Liver (tissue), 9 donors: ENCODE measurements around the gene SOD1. TPM values are rescaled to one million over a fixed set of nuclear protein-coding genes. Genes with fewer than 3 reads are reported as not detected.

Source experiments
- DNase-seq: peaks from one replicate; pipeline ENCODE4 v3.0.0-alpha.2; 2017; ENCODE audit warnings: low spot score
- H3K27ac ChIP-seq, 2 donors: one replicate each; pipeline ENCODE4 v1.7.0; 2013; ENCODE audit warnings: inconsistent platforms in 2 of 2, low read length in 2 of 2, control low read depth in 1 of 2, low read depth in 1 of 2, mild to moderate bottlenecking in 1 of 2
- H3K27me3 ChIP-seq, 4 donors: one replicate each; pipeline versions ENCODE4 v1.6.1 to v1.7.0; 2013; ENCODE audit warnings: low read length in 3 of 4, inconsistent platforms in 1 of 4, mild to moderate bottlenecking in 1 of 4, moderate library complexity in 1 of 4; ENCODE audit not compliant: control insufficient read depth in 4 of 4, insufficient read depth in 4 of 4
- H3K36me3 ChIP-seq, 4 donors: one replicate each; pipeline versions ENCODE4 v1.6.1 to v1.7.0; 2013; ENCODE audit warnings: low read length in 3 of 4, mild to moderate bottlenecking in 3 of 4, low read depth in 1 of 4, moderate library complexity in 1 of 4; ENCODE audit not compliant: control insufficient read depth in 4 of 4, insufficient read depth in 3 of 4
- H3K4me1 ChIP-seq, 4 donors: one replicate each; pipeline versions ENCODE4 v1.6.1 to v1.7.0; 2013; ENCODE audit warnings: low read length in 3 of 4, mild to moderate bottlenecking in 3 of 4, moderate library complexity in 1 of 4; ENCODE audit not compliant: control insufficient read depth in 4 of 4, insufficient read depth in 4 of 4
- H3K4me3 ChIP-seq, 3 donors: one replicate each; pipeline versions ENCODE4 v1.6.1 to v1.7.0; 2013; ENCODE audit warnings: low read length in 3 of 3, control low read depth in 1 of 3, low read depth in 1 of 3, mild to moderate bottlenecking in 1 of 3
- H3K9ac ChIP-seq, 2 donors: one replicate each; pipeline ENCODE4 v1.7.0; 2013; ENCODE audit warnings: low read length in 2 of 2, mild to moderate bottlenecking in 2 of 2, moderate library complexity in 2 of 2, control low read depth in 1 of 2, low read depth in 1 of 2
- H3K9me3 ChIP-seq, 4 donors: one replicate each; pipeline versions ENCODE4 v1.6.1 to v1.7.0; 2013; ENCODE audit warnings: low read length in 3 of 4; ENCODE audit not compliant: control insufficient read depth in 4 of 4
- FOXA1 ChIP-seq: IDR thresholded peaks from 2 replicates; pipeline ENCODE4 v1.6.1; 2016; ENCODE audit warnings: antibody characterized with exemption
- GABPA ChIP-seq, 2 donors: IDR thresholded peaks in 1 of 2; conservative IDR thresholded peaks in 1 of 2; 2 replicates each; pipeline ENCODE4 v1.6.1; 2016; ENCODE audit warnings: antibody characterized with exemption in 2 of 2, mild to moderate bottlenecking in 1 of 2, moderate library complexity in 1 of 2
- HNF4A ChIP-seq, 2 donors: conservative IDR thresholded peaks; 2 replicates each; pipeline ENCODE4 v1.6.1; 2016; ENCODE audit warnings: antibody characterized with exemption in 2 of 2, mild to moderate bottlenecking in 2 of 2
- HNF4G ChIP-seq: IDR thresholded peaks from 2 replicates; pipeline ENCODE4 v1.6.1; 2016; ENCODE audit warnings: antibody characterized with exemption
- JUND ChIP-seq, 2 donors: IDR thresholded peaks; 2 replicates each; pipeline ENCODE4 v1.6.1; 2016; ENCODE audit warnings: antibody characterized with exemption in 2 of 2
- NR2F2 ChIP-seq: IDR thresholded peaks from 2 replicates; pipeline ENCODE4 v1.6.1; 2016; ENCODE audit warnings: antibody characterized with exemption
- RXRA ChIP-seq, 2 donors: IDR thresholded peaks; 2 replicates each; pipeline ENCODE4 v1.6.1; 2017 to 2018; ENCODE audit warnings: antibody characterized with exemption in 2 of 2, mild to moderate bottlenecking in 1 of 2
- SP1 ChIP-seq: IDR thresholded peaks from 2 replicates; pipeline ENCODE4 v1.6.1; 2018; ENCODE audit warnings: antibody characterized with exemption, mild to moderate bottlenecking
- YY1 ChIP-seq: IDR thresholded peaks from 2 replicates; pipeline ENCODE4 v1.6.1; 2016; ENCODE audit warnings: antibody characterized with exemption, mild to moderate bottlenecking
- WGBS: extraction: QIAGEN DNeasy Blood & Tissue Kit; methylation state at CpG from one replicate; pipeline ENCODE4 v1.1.7; 2013; 5-methylcytosine and 5-hydroxymethylcytosine counted together
- polyA plus RNA-seq, 2 donors: library from polyadenylated mRNA; stranded (reverse) in 1 of 2; unstranded in 1 of 2; fragments of 200-250 nt in 1 of 2; fragments of >200 nt in 1 of 2; fragmentation: Nextera tagmentation in 1 of 2; extraction: Ambion mirVana in 1 of 2; gene quantifications; one replicate each; pipeline versions ENCODE4 v1.2.1 to v1.2.3, GENCODE V29; 2013 to 2015
- total RNA-seq, 2 donors: library from RNA; depleted of rRNA; stranded (reverse); fragments of >200 nt; gene quantifications; one replicate each; pipeline ENCODE4 v1.2.3, GENCODE V29; 2014
- TF ChIP-seq, protein P1 (sequence below): IDR thresholded peaks from 2 replicates; pipeline ENCODE4 v1.6.1; 2016; ENCODE audit warnings: antibody characterized with exemption
- TF ChIP-seq, protein P2 (sequence below): fragments of 150-350 bp; IDR thresholded peaks from 2 replicates; pipeline ENCODE4 v1.5.1; 2017; ENCODE audit warnings: improper control_type of control experiment, low read depth, low read length; ENCODE audit not compliant: missing input control
- TF ChIP-seq, protein P3 (sequence below): IDR thresholded peaks from 2 replicates; pipeline ENCODE4 v1.6.1; 2016; ENCODE audit warnings: antibody characterized with exemption
- TF ChIP-seq, protein P4 (sequence below): IDR thresholded peaks from 2 replicates; pipeline ENCODE4 v1.6.1; 2016; ENCODE audit warnings: antibody characterized with exemption
- donor health status: healthy.
- donor health status: healthy.
- donor health status: healthy.
- donor health status: healthy.
- donor health status: healthy.

SOD1 gene
- total and polyA plus RNA-seq, 4 donors = 129 to 1,258 (median 658) TPM

DNA sequence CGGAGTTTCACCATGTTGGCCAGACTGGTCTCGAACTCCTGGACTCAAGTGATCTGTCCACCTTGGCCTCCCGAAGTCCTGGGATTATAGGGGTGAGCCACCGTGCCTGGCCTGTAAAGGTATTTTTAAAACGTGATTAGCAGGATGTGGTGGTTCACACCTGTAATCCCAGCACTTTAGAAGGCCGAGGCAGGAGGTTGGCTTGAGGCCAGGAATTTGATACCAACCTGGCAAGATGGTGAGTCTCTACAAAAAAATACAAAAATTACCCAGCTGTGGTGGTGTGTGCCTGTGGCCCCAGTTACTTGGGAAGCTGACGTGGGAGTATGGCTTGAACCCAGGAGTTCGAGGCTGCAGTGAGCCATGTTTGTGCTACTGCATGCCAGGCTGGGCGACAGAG is 43.3 kb upstream of the SOD1 start:
- H3K4me3 ChIP-seq = no peak overlapping the region
- H3K27me3 ChIP-seq = no peaks in the 10 kb centered on the region
- no peak for DNase-seq
- H3K36me3 ChIP-seq = no peaks in the 10 kb centered on the region
- TF ChIP-seq, protein P1, sequence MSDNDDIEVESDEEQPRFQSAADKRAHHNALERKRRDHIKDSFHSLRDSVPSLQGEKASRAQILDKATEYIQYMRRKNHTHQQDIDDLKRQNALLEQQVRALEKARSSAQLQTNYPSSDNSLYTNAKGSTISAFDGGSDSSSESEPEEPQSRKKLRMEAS = no peak
- TF ChIP-seq SP1 (no peak), FOXA1 (no peak), GABPA (IDR thresholded peaks at IDR 0.05 in 1 of 2, conservative IDR thresholded peaks at IDR 0.05 in 1 of 2) (no peak), YY1 (no peak), HNF4G (no peak)
- TF ChIP-seq, protein P2, sequence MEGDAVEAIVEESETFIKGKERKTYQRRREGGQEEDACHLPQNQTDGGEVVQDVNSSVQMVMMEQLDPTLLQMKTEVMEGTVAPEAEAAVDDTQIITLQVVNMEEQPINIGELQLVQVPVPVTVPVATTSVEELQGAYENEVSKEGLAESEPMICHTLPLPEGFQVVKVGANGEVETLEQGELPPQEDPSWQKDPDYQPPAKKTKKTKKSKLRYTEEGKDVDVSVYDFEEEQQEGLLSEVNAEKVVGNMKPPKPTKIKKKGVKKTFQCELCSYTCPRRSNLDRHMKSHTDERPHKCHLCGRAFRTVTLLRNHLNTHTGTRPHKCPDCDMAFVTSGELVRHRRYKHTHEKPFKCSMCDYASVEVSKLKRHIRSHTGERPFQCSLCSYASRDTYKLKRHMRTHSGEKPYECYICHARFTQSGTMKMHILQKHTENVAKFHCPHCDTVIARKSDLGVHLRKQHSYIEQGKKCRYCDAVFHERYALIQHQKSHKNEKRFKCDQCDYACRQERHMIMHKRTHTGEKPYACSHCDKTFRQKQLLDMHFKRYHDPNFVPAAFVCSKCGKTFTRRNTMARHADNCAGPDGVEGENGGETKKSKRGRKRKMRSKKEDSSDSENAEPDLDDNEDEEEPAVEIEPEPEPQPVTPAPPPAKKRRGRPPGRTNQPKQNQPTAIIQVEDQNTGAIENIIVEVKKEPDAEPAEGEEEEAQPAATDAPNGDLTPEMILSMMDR = no peak
- no peak overlapping the region for H3K9ac ChIP-seq
- no peak overlapping the region for H3K27ac ChIP-seq
- H3K4me1 ChIP-seq = peaks cover 0 to 4% (median 1%) of the 10 kb centered on the region in 4 donors
- 83% methylated on average over 9 of the region's 9 CpGs for WGBS
- no peaks in the 10 kb centered on the region for H3K9me3 ChIP-seq

DNA sequence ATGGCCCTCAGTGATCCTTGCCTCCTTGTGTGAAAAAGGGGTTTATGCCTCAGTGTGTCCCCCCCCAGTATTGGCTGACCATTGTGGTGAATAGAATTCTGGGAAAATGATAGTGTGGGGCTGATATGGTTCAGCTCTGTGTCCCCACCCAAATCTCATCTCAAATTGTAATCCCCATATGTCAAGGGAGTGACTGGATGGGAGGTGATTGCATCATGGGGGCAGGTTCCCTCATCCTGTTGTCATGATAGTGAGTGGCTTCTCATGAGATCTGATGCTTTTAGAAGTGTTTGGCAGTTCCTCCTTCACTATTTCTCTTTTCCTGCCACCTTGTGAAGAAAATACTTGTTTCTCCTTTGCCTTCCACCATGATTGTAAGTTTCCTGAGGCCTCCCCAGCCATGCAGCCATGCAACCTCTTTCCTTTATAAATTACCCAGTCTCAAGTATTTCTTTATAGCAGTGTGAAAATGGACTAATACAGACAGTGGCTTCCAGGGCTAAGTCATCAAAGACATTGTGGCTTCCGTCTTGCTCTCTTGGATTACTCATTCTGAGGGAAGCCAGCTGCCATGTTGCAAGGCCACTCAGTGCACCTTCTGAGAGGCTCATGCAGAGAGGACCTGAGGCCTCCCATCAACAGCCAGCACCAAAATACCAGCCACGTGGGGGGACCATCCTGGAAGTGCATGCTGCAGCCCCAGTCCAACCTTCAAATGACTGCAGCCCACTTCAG is 40.6 kb upstream of the SOD1 start:
- 88% methylated on average over 2 of the region's 2 CpGs for WGBS
- no peak overlapping the region for H3K27ac ChIP-seq
- peaks cover 0 to 8% (median 2%) of the 10 kb centered on the region in 4 donors for H3K4me1 ChIP-seq
- TF ChIP-seq HNF4G (no peak), HNF4A (conservative IDR thresholded peaks at IDR 0.05) (no peak), RXRA (IDR thresholded peaks at IDR 0.05) (no peak), JUND (IDR thresholded peaks at IDR 0.05) (no peak), SP1 (no peak), NR2F2 (no peak)
- TF ChIP-seq, protein P3, sequence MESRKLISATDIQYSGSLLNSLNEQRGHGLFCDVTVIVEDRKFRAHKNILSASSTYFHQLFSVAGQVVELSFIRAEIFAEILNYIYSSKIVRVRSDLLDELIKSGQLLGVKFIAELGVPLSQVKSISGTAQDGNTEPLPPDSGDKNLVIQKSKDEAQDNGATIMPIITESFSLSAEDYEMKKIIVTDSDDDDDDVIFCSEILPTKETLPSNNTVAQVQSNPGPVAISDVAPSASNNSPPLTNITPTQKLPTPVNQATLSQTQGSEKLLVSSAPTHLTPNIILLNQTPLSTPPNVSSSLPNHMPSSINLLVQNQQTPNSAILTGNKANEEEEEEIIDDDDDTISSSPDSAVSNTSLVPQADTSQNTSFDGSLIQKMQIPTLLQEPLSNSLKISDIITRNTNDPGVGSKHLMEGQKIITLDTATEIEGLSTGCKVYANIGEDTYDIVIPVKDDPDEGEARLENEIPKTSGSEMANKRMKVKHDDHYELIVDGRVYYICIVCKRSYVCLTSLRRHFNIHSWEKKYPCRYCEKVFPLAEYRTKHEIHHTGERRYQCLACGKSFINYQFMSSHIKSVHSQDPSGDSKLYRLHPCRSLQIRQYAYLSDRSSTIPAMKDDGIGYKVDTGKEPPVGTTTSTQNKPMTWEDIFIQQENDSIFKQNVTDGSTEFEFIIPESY = no peak
- TF ChIP-seq, protein P1 = no peak
- no peak overlapping the region for H3K4me3 ChIP-seq
- H3K9me3 ChIP-seq = no peaks in the 10 kb centered on the region
- DNase-seq = no peak
- H3K9ac ChIP-seq = no peak overlapping the region
- no peaks in the 10 kb centered on the region for H3K27me3 ChIP-seq
- H3K36me3 ChIP-seq = no peaks in the 10 kb centered on the region

DNA sequence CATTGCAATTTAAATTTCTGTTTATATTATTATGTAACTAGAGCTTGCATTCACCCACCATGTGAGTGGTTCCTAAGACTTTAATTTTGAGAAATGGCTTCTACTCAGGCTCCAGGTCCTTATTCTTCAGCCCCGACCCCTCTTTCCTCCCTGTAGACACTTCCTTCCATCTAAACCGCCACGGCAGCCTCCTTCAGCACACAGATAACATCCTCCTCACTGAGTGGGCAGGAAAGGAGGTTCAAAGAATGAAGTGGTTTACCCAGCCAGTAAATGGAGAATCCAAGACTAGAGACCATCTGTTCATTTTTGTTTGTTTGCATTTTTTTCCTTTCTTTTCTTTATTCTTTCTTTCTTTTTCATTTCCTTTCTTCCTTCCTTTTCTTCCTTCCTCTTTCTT is 37.1 kb upstream of the SOD1 start:
- Histone ChIP-seq H3K9ac (no peak overlapping the region), H3K4me3 (no peak overlapping the region), H3K27ac (no peak overlapping the region), H3K9me3 (no peaks in the 10 kb centered on the region), H3K27me3 (no peaks in the 10 kb centered on the region), H3K4me1 (peaks cover 3 to 20% (median 10%) of the 10 kb centered on the region in 4 donors), H3K36me3 (no peaks in the 10 kb centered on the region)
- no peak for DNase-seq
- WGBS = 62% methylated on average over 3 of the region's 3 CpGs
- TF ChIP-seq, protein P1 = no peak
- TF ChIP-seq, protein P4, sequence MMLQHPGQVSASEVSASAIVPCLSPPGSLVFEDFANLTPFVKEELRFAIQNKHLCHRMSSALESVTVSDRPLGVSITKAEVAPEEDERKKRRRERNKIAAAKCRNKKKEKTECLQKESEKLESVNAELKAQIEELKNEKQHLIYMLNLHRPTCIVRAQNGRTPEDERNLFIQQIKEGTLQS = no peak
- no peak for TF ChIP-seq HNF4A (conservative IDR thresholded peaks at IDR 0.05)
- TF ChIP-seq HNF4G = no peak
- TF ChIP-seq YY1 = no peak
- no peak for TF ChIP-seq SP1
